Peyer's patch (tissue), 4 donors: ENCODE measurements around the gene SBK3.

Source experiments
- CTCF ChIP-seq, 6 experiments: fragments of 450-650 bp in 4 of 6; fragments of 200-600 bp in 2 of 6; sonication (generic) in 1 of 6; IDR thresholded peaks; one replicate each; pipeline ENCODE4 v1.5.1; 2017 to 2019; ENCODE audit warnings: antibody characterized with exemption in 6 of 6, mild to moderate bottlenecking in 3 of 6, moderate library complexity in 1 of 6
- POLR2A ChIP-seq, 2 donors: fragments of 450-650 bp; IDR thresholded peaks; one replicate each; pipeline ENCODE4 v1.5.1; 2017; ENCODE audit warnings: antibody characterized with exemption in 2 of 2, mild to moderate bottlenecking in 2 of 2, moderate library complexity in 2 of 2

- no peak for TF ChIP-seq CTCF (IDR thresholded peaks at IDR 0.05)
- TF ChIP-seq POLR2A (IDR thresholded peaks at IDR 0.05), result no peak
These were observed 39.5 kb upstream of the SBK3 start for GRCh38 chr19:55584871-55585270.
